Hepatocyte (in vitro differentiated cells): ENCODE data around the gene SETBP1. TPM values are rescaled to one million over a fixed set of nuclear protein-coding genes. Genes with fewer than 3 reads are reported as not detected.

Experiments used
- DNase-seq: peaks from one replicate; pipeline ENCODE4 v3.0.0-alpha.2; 2016; ENCODE audit warnings: low spot score
- H2AFZ ChIP-seq: fragments of 200-600 bp; sonication (generic); 2 replicates; pipeline ENCODE4 v1.6.0; 2016; ENCODE audit warnings: antibody characterized with exemption, mild to moderate bottlenecking
- H3K27ac ChIP-seq: fragments of 200-600 bp; sonication (generic); 2 replicates; pipeline ENCODE4 v1.5.1; 2016; ENCODE audit warnings: mild to moderate bottlenecking
- H3K27me3 ChIP-seq: fragments of 200-600 bp; sonication (generic); 2 replicates; pipeline ENCODE4 v1.6.1; 2016
- H3K36me3 ChIP-seq: fragments of 200-600 bp; sonication (generic); replicated peaks from 2 replicates; pipeline ENCODE4 v1.5.1; 2016; ENCODE audit warnings: low read depth; ENCODE audit not compliant: insufficient read depth
- H3K4me1 ChIP-seq: fragments of 200-600 bp; sonication (generic); 2 replicates; pipeline ENCODE4 v1.5.1; 2016; ENCODE audit warnings: mild to moderate bottlenecking, moderate library complexity; ENCODE audit not compliant: insufficient read depth
- H3K4me2 ChIP-seq: fragments of 200-600 bp; sonication (generic); 2 replicates; pipeline ENCODE4 v1.6.0; 2016
- H3K4me3 ChIP-seq: fragments of 200-600 bp; sonication (generic); 2 replicates; pipeline ENCODE4 v1.5.1; 2016; ENCODE audit warnings: mild to moderate bottlenecking
- H3K79me2 ChIP-seq: fragments of 200-600 bp; sonication (generic); 2 replicates; pipeline ENCODE4 v1.6.0; 2017; ENCODE audit warnings: mild to moderate bottlenecking
- H3K9me2 ChIP-seq: fragments of 200-600 bp; sonication (generic); replicated peaks from 2 replicates; pipeline ENCODE4 v1.6.0; 2017; ENCODE audit warnings: mild to moderate bottlenecking; ENCODE audit not compliant: insufficient read depth
- H3K9me3 ChIP-seq: fragments of 200-600 bp; sonication (generic); 2 replicates; pipeline ENCODE4 v1.5.1; 2016; ENCODE audit warnings: low read depth, mild to moderate bottlenecking
- H4K20me1 ChIP-seq: fragments of 200-600 bp; sonication (generic); 2 replicates; pipeline ENCODE4 v1.6.0; 2016; ENCODE audit warnings: mild to moderate bottlenecking; ENCODE audit not compliant: insufficient read depth, poor library complexity, severe bottlenecking
- CTCF ChIP-seq: fragments of 200-600 bp; sonication (generic); IDR thresholded peaks from 2 replicates; pipeline ENCODE4 v1.5.1; 2016; ENCODE audit warnings: antibody characterized with exemption, mild to moderate bottlenecking; ENCODE audit not compliant: poor library complexity
- EZH2 ChIP-seq: fragments of 200-600 bp; sonication (generic); IDR thresholded peaks from 2 replicates; pipeline ENCODE4 v1.6.1; 2016; ENCODE audit warnings: antibody characterized with exemption, mild to moderate bottlenecking, borderline replicate concordance
- EZH2phosphoT487 ChIP-seq: fragments of 200-600 bp; sonication (generic); IDR thresholded peaks from one replicate; pipeline ENCODE4 v1.6.1; 2018; ENCODE audit warnings: antibody characterized with exemption, mild to moderate bottlenecking, low read depth, moderate library complexity; ENCODE audit not compliant: unreplicated experiment, severe bottlenecking
- WGBS: methylation state at CpG from one replicate; pipeline ENCODE4 v1.1.6; 2016; ENCODE audit warnings: low lambda C conversion rate; ENCODE audit errors: missing lambda C conversion rate; 5-methylcytosine and 5-hydroxymethylcytosine counted together
- polyA plus RNA-seq: library from polyadenylated mRNA; unstranded; fragments of >200 nt; fragmentation: Nextera tagmentation; extraction: Ambion mirVana; gene quantifications from 2 replicates; pipeline ENCODE4 v1.2.1, GENCODE V29; 2016
- total RNA-seq: library from RNA; depleted of rRNA; stranded (reverse); fragments of >200 nt; gene quantifications from 2 replicates; pipeline ENCODE4 v1.2.3, GENCODE V29; 2014

The SETBP1 gene
- total and polyA plus RNA-seq, 2 experiments from 2014 or later = 10.3 to 21.1 TPM

- DNase-seq = no peak
- 88% methylated on average over 1 of the region's 1 CpG for WGBS
- no peak overlapping the region for H3K4me3 ChIP-seq
- no peaks in the 10 kb centered on the region for H3K27me3 ChIP-seq
- no peaks in the 10 kb centered on the region for H3K9me2 ChIP-seq
- H3K79me2 ChIP-seq = no peaks in the 10 kb centered on the region
- no peak overlapping the region for H3K4me2 ChIP-seq
- H3K9me3 ChIP-seq = no peaks in the 10 kb centered on the region
- H3K4me1 ChIP-seq = no peaks in the 10 kb centered on the region
- H3K27ac ChIP-seq = no peak overlapping the region
- TF ChIP-seq EZH2 = no peak
- no peaks in the 10 kb centered on the region for H3K36me3 ChIP-seq
- no peaks in the 10 kb centered on the region for H4K20me1 ChIP-seq
- H2AFZ ChIP-seq = no peak overlapping the region
Observed at GRCh38 chr18:45040879-45041278, 360.2 kb downstream of the SETBP1 start.

- Histone ChIP-seq H3K4me2 (no peak overlapping the region), H3K9me3 (no peaks in the 10 kb centered on the region), H2AFZ (no peak overlapping the region), H3K4me1 (peaks cover 1% of the 10 kb centered on the region), H3K4me3 (no peak overlapping the region), H3K9me2 (no peaks in the 10 kb centered on the region), H3K27me3 (no peaks in the 10 kb centered on the region), H3K36me3 (no peaks in the 10 kb centered on the region), H3K79me2 (no peaks in the 10 kb centered on the region), H3K27ac (no peak overlapping the region), H4K20me1 (no peaks in the 10 kb centered on the region)
- TF ChIP-seq EZH2phosphoT487 (no peak), EZH2 (no peak), CTCF (no peak)
- peak; percentile 20 for DNase-seq
- WGBS = 73% methylated on average over 7 of the region's 7 CpGs
Observed at GRCh38 chr18:45044787-45045186, 364.1 kb downstream of the SETBP1 start.

- 95% methylated on average over 3 of the region's 3 CpGs for WGBS
- TF ChIP-seq CTCF (no peak), EZH2 (no peak), EZH2phosphoT487 (no peak)
- Histone ChIP-seq H3K9me2 (no peaks in the 10 kb centered on the region), H4K20me1 (no peaks in the 10 kb centered on the region), H3K79me2 (no peaks in the 10 kb centered on the region), H3K9me3 (no peaks in the 10 kb centered on the region), H3K4me1 (peaks cover 10% of the 10 kb centered on the region), H3K4me2 (no peak overlapping the region), H3K27ac (no peak overlapping the region), H3K27me3 (no peaks in the 10 kb centered on the region), H3K4me3 (no peak overlapping the region), H2AFZ (no peak overlapping the region), H3K36me3 (no peaks in the 10 kb centered on the region)
- DNase-seq = no peak
Observed at GRCh38 chr18:45046228-45046627, 365.5 kb downstream of the SETBP1 start.

GRCh38 chr18:45046961-45047360 is 366.3 kb downstream of the SETBP1 start:
- Histone ChIP-seq H3K79me2 (no peaks in the 10 kb centered on the region), H3K4me2 (no peak overlapping the region), H3K27ac (no peak overlapping the region), H3K4me3 (no peak overlapping the region), H3K4me1 (peaks cover 16% of the 10 kb centered on the region), H3K36me3 (no peaks in the 10 kb centered on the region), H3K9me2 (no peaks in the 10 kb centered on the region), H3K27me3 (no peaks in the 10 kb centered on the region), H2AFZ (no peak overlapping the region), H3K9me3 (no peaks in the 10 kb centered on the region), H4K20me1 (no peaks in the 10 kb centered on the region)
- 83% methylated on average over 6 of the region's 6 CpGs for WGBS
- TF ChIP-seq CTCF (no peak), EZH2 (no peak), EZH2phosphoT487 (no peak)
- DNase-seq = no peak
